Keratinocyte (primary cell): ENCODE results near the gene PITPNC1. TPM values are rescaled to one million over a fixed set of nuclear protein-coding genes. Genes with fewer than 3 reads are reported as not detected.

ENCODE experiments used
- DNase-seq: peaks from one replicate; pipeline ENCODE4 v3.0.0-alpha.2; 2011; ENCODE audit warnings: low read depth, missing footprints, low spot score
- FAIRE-seq: peaks from 2 replicates; lab custom pipeline; 2011; peaks lifted over from hg19 to GRCh38; lab: Jason Lieb, UNC
- H2AFZ ChIP-seq: 2 replicates; pipeline ENCODE4 v1.6.0; 2012; ENCODE audit warnings: low read length, control low read depth, inconsistent platforms; ENCODE audit not compliant: control insufficient read depth
- H3K27ac ChIP-seq: 2 replicates; pipeline ENCODE4 v1.5.1; 2011; ENCODE audit warnings: low read length; ENCODE audit not compliant: control insufficient read depth, insufficient read depth
- H3K27me3 ChIP-seq: 3 replicates; pipeline ENCODE4 v1.6.0; 2011; ENCODE audit warnings: low read length; ENCODE audit not compliant: control insufficient read depth, insufficient read depth; ENCODE audit errors: extremely low read depth
- H3K36me3 ChIP-seq, 2 experiments: 2 replicates in 1 of 2; 3 replicates in 1 of 2; pipeline ENCODE4 v1.5.1; 2011; ENCODE audit warnings: low read length in 2 of 2, mild to moderate bottlenecking in 1 of 2; ENCODE audit not compliant: control insufficient read depth in 2 of 2, insufficient read depth in 2 of 2; ENCODE audit errors: extremely low read depth in 1 of 2
- H3K4me1 ChIP-seq: 3 replicates; pipeline ENCODE4 v1.5.1; 2011; ENCODE audit warnings: low read length; ENCODE audit not compliant: control insufficient read depth, insufficient read depth; ENCODE audit errors: extremely low read depth
- H3K4me2 ChIP-seq: 3 replicates; pipeline ENCODE4 v1.6.0; 2011; ENCODE audit warnings: low read depth, low read length; ENCODE audit not compliant: control insufficient read depth, insufficient read depth; ENCODE audit errors: extremely low read depth
- H3K4me3 ChIP-seq, 3 experiments: fragments of 200-600 bp in 1 of 3; sonication (generic) in 1 of 3; 2 replicates in 2 of 3; 3 replicates in 1 of 3; pipeline ENCODE4 v1.5.1; 2011 to 2016; ENCODE audit warnings: low read length in 3 of 3, mild to moderate bottlenecking in 3 of 3, control low read depth in 2 of 3, inconsistent platforms in 1 of 3, low read depth in 1 of 3, mixed read lengths in 1 of 3, mixed run types in 1 of 3, moderate library complexity in 1 of 3; ENCODE audit not compliant: control insufficient read depth in 2 of 3, insufficient read depth in 2 of 3; ENCODE audit errors: extremely low read depth in 1 of 3
- H3K79me2 ChIP-seq: 2 replicates; pipeline ENCODE4 v1.6.0; 2012; ENCODE audit warnings: low read length; ENCODE audit not compliant: control insufficient read depth, insufficient read depth
- H3K9ac ChIP-seq: 3 replicates; pipeline ENCODE4 v1.6.0; 2011; ENCODE audit warnings: low read length; ENCODE audit not compliant: control insufficient read depth, insufficient read depth; ENCODE audit errors: extremely low read depth
- H3K9me1 ChIP-seq: 3 replicates; pipeline ENCODE4 v1.6.0; 2011; ENCODE audit warnings: low read length; ENCODE audit not compliant: control insufficient read depth, insufficient read depth; ENCODE audit errors: extremely low read depth
- H3K9me3 ChIP-seq: 2 replicates; pipeline ENCODE4 v1.5.1; 2012; ENCODE audit warnings: low read depth, low read length; ENCODE audit not compliant: control insufficient read depth
- H4K20me1 ChIP-seq: 3 replicates; pipeline ENCODE4 v1.6.0; 2011; ENCODE audit warnings: low read length; ENCODE audit not compliant: control insufficient read depth, insufficient read depth; ENCODE audit errors: extremely low read depth
- CTCF ChIP-seq, 3 experiments: IDR thresholded peaks in 1 of 3; conservative IDR thresholded peaks in 1 of 3; optimal IDR thresholded peaks in 1 of 3; 2 replicates in 2 of 3; 3 replicates in 1 of 3; pipeline versions ENCODE3 to v1.5.1; 2011; ENCODE audit warnings: low read length in 3 of 3, mild to moderate bottlenecking in 3 of 3, moderate library complexity in 2 of 3, control low read depth in 1 of 3, inconsistent platforms in 1 of 3; ENCODE audit not compliant: insufficient read depth in 2 of 3; ENCODE audit errors: extremely low read depth in 1 of 3
- EZH2 ChIP-seq: IDR thresholded peaks from one replicate; pipeline ENCODE4 v1.6.1; 2012; ENCODE audit warnings: inconsistent platforms, mild to moderate bottlenecking, low read length, moderate library complexity
- dilution Hi-C: fragments of 300-500 bp; cut with MboI; formaldehyde crosslinking; loops from one replicate; pipeline ENCODE4 v1.7.0; 2020; ENCODE audit warnings: low sequenced_read_pairs; ENCODE audit not compliant: extremely low pct_ligation_motif_present
- polyA plus RNA-seq, 5 experiments: library from polyadenylated mRNA; depleted of rRNA in 3 of 5; stranded (reverse) in 3 of 5; stranded (forward) in 1 of 5; unstranded in 1 of 5; fragments of >200 nt; gene quantifications; 1 replicate in 1 of 5; 2 replicates in 3 of 5; 3 replicates in 1 of 5; pipeline versions ENCODE4 v1.2.1 to v1.2.3, GENCODE V29; 2011 to 2012; ENCODE audit warnings: missing spikeins in 2 of 5, low read depth in 1 of 5, low replicate concordance in 1 of 5

PITPNC1 gene
- polyA plus RNA-seq, 1 donor (not counting 4 experiments of a cell fraction or from before 2014, with no cell fraction given) = 24.8 TPM

DNA sequence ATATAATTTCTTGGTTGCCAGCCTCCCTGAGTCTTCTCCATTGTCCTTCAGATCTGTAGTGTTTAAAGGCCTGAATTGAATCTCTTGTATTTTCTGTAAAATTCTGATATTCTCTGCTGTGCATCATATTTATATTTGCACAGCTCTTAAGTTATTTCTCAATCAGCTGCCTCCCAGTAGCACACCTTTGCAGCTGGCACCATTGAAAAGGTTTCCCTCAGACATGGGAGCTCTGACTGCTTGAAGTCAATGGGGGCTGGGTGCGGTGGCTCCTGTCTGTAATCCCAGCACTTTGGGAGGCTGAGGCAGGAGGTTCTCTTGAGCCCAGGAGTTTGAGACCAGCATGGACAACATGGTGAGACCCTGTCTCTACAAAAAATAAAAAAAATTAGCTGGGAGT lies 40.4 kb downstream of the PITPNC1 start:
- dilution Hi-C loops = no loop called here
- H3K27ac ChIP-seq = no peak overlapping the region
- peaks cover 29% of the 10 kb centered on the region for H3K79me2 ChIP-seq
- H4K20me1 ChIP-seq = no peaks in the 10 kb centered on the region
- no peak for FAIRE-seq
- no peak overlapping the region for H3K4me3 ChIP-seq
- H3K9me1 ChIP-seq = no peaks in the 10 kb centered on the region
- H3K27me3 ChIP-seq = no peaks in the 10 kb centered on the region
- no peak overlapping the region for H3K4me2 ChIP-seq
- H3K9ac ChIP-seq = no peak overlapping the region
- no peaks in the 10 kb centered on the region for H3K36me3 ChIP-seq
- no peak for DNase-seq
- no peaks in the 10 kb centered on the region for H3K9me3 ChIP-seq
- TF ChIP-seq EZH2 (no peak), CTCF (optimal IDR thresholded peaks at IDR 0.05 in 1 of 3, IDR thresholded peaks at IDR 0.05 in 1 of 3, conservative IDR thresholded peaks at IDR 0.05 in 1 of 3; ENCODE audit: extremely low read depth in 1 of 3, insufficient read depth in 2 of 3, low read length in 3 of 3) (no peak)
- no peak overlapping the region for H2AFZ ChIP-seq
- H3K4me1 ChIP-seq = peaks cover 34% of the 10 kb centered on the region

DNA sequence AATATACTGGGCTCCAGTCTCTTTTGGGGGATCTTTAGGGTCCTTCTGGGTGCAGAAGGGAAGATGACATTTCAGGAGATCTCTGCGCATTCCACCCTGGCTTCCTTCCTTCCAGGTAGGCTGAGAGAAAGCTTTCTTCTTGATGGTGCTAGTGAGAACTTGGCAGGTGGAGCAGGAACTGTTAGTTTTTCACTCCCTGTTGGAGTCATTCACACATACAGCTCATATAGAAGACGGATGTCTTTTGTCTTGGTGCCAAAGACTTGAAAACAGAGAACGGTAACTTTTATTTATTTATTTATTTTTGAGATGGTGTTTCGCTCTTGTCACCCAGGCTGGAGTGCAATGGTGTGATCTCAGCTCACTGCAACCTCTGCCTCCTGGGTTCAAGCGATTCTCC lies 43.9 kb downstream of the PITPNC1 start:
- FAIRE-seq (no peak), DNase-seq (no peak)
- no peaks in the 10 kb centered on the region for H3K36me3 ChIP-seq
- no peaks in the 10 kb centered on the region for H3K27me3 ChIP-seq
- H3K27ac ChIP-seq = peak overlapping the region; percentile 92
- no peaks in the 10 kb centered on the region for H3K9me1 ChIP-seq
- no peaks in the 10 kb centered on the region for H3K9me3 ChIP-seq
- dilution Hi-C loops = no loop called here
- H3K4me2 ChIP-seq = peak overlapping the region; percentile 65
- H4K20me1 ChIP-seq = no peaks in the 10 kb centered on the region
- no peak overlapping the region for H2AFZ ChIP-seq
- peaks cover 46% of the 10 kb centered on the region for H3K4me1 ChIP-seq
- H3K4me3 ChIP-seq = no peak overlapping the region
- H3K79me2 ChIP-seq = peaks cover 17% of the 10 kb centered on the region
- no peak for TF ChIP-seq CTCF (optimal IDR thresholded peaks at IDR 0.05 in 1 of 3, IDR thresholded peaks at IDR 0.05 in 1 of 3, conservative IDR thresholded peaks at IDR 0.05 in 1 of 3; ENCODE audit: extremely low read depth in 1 of 3, insufficient read depth in 2 of 3, low read length in 3 of 3)
- TF ChIP-seq EZH2 = no peak
- H3K9ac ChIP-seq = no peak overlapping the region
